Adrenal gland (tissue), 5 donors: ENCODE measurements around the gene GRIP1.

Experiments
- POLR2A ChIP-seq, 2 donors: fragments of 450-650 bp; IDR thresholded peaks; one replicate each; pipeline ENCODE4 v1.6.1; 2017; ENCODE audit warnings: antibody characterized with exemption in 2 of 2, mild to moderate bottlenecking in 2 of 2, moderate library complexity in 1 of 2
- TF ChIP-seq, protein P1 (sequence below), 6 experiments: fragments of 450-650 bp in 4 of 6; fragments of 200-600 bp in 2 of 6; sonication (generic) in 1 of 6; IDR thresholded peaks; 1 replicate in 5 of 6; 2 replicates in 1 of 6; pipeline versions ENCODE4 v1.5.1 to v1.8.0; 2016 to 2021; ENCODE audit warnings: antibody characterized with exemption in 6 of 6, mild to moderate bottlenecking in 2 of 6, moderate library complexity in 1 of 6
- donor health status: DM: no; HTN: no; CAD: no.

DNA sequence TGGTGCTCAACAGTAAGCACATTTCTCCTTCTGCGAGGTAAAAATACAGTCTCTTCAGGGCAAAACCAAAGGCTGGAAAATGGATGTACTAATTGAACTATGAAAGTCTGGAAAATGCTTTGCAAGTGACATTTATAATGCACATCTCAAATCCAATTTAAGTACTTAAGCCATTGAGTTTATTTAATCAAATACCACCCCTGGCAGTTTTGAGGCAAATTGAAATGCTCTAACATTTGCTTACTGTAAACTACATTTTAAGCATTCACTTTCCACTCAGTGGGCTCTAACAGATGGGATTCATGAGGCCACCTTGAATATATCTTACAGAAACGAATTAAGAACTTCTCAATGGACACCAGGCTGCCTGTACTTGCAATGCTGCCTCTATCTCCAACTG, 306.9 kb downstream of the GRIP1 start:
- TF ChIP-seq, protein P1, sequence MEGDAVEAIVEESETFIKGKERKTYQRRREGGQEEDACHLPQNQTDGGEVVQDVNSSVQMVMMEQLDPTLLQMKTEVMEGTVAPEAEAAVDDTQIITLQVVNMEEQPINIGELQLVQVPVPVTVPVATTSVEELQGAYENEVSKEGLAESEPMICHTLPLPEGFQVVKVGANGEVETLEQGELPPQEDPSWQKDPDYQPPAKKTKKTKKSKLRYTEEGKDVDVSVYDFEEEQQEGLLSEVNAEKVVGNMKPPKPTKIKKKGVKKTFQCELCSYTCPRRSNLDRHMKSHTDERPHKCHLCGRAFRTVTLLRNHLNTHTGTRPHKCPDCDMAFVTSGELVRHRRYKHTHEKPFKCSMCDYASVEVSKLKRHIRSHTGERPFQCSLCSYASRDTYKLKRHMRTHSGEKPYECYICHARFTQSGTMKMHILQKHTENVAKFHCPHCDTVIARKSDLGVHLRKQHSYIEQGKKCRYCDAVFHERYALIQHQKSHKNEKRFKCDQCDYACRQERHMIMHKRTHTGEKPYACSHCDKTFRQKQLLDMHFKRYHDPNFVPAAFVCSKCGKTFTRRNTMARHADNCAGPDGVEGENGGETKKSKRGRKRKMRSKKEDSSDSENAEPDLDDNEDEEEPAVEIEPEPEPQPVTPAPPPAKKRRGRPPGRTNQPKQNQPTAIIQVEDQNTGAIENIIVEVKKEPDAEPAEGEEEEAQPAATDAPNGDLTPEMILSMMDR (IDR thresholded peaks at IDR 0.05), result no peak
- TF ChIP-seq POLR2A (IDR thresholded peaks at IDR 0.05), result no peak
